T-helper 17 cell (primary cell): ENCODE results near the gene MED7. TPM values are rescaled to one million over a fixed set of nuclear protein-coding genes. Genes with fewer than 3 reads are reported as not detected.

ENCODE experiments used
- ATAC-seq: fragments of 150-1000 bp; cut with Tn5 transposase; 2 replicates; pipeline ENCODE4 v1.10.0; 2021; ENCODE audit warnings: mild to moderate bottlenecking, moderate library complexity
- DNase-seq, 3 donors: peaks; one replicate each; pipeline versions ENCODE4 v3.0.0 to v3.0.0-alpha.2; 2020 to 2021
- H3K9me3 ChIP-seq: one replicate; pipeline ENCODE4 v1.7.0; 2013; ENCODE audit warnings: low read length, mild to moderate bottlenecking; ENCODE audit not compliant: control insufficient read depth, poor library complexity, severe bottlenecking
- H3K27ac Mint-ChIP-seq: one replicate; pipeline ENCODE4 v1.8.0; 2022; ENCODE audit warnings: mild to moderate bottlenecking, moderate library complexity, mixed read lengths
- H3K27me3 Mint-ChIP-seq: one replicate; pipeline ENCODE4 v1.8.0; 2022; ENCODE audit warnings: mixed read lengths
- H3K36me3 Mint-ChIP-seq: one replicate; pipeline ENCODE4 v1.8.0; 2022; ENCODE audit warnings: low read depth, mixed read lengths
- H3K4me1 Mint-ChIP-seq: one replicate; pipeline ENCODE4 v1.8.0; 2022; ENCODE audit warnings: mild to moderate bottlenecking, mixed read lengths
- H3K4me3 Mint-ChIP-seq: one replicate; pipeline ENCODE4 v1.8.0; 2022; ENCODE audit warnings: mild to moderate bottlenecking, moderate library complexity, mixed read lengths
- total RNA-seq, 4 donors: library from RNA in 2 of 4; stranded (reverse) in 2 of 4; gene quantifications; one replicate each; pipeline ENCODE4 v1.2.3 and lab custom pipeline; 2022 to 2026

Gene MED7
- total RNA-seq, 2 donors from 2014 or later = 6.3 to 7.8 TPM

DNA sequence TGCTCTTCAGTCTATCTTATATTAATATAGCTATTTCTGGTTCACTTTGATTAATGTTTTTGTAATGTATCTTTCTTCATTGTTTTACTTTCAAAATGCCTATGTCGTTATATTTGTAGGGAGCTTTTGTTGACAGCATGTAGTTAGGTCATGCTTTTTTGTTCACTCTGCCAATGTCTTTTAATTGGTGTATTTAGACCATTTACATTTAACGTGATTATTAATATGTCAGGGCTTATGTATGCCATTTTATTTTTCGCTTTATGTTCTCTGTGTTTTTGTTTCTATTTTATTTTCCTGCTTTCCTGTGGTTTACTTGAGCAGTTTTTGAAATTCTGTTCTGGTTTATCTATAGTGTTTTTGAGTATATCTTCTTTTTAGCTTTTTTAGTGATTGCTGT is 12.6 kb upstream of the MED7 start:
- H3K27ac Mint-ChIP-seq = peak overlapping the region; percentile 92
- no peaks in the 10 kb centered on the region for H3K27me3 Mint-ChIP-seq
- DNase-seq (no peak), ATAC-seq (no peak)
- H3K36me3 Mint-ChIP-seq = no peaks in the 10 kb centered on the region
- peak overlapping the region; percentile 81 for H3K4me3 Mint-ChIP-seq
- no peaks in the 10 kb centered on the region for H3K9me3 ChIP-seq
- peaks cover 53% of the 10 kb centered on the region for H3K4me1 Mint-ChIP-seq

- H3K27me3 Mint-ChIP-seq = no peaks in the 10 kb centered on the region
- no peak for DNase-seq
- peaks cover 38% of the 10 kb centered on the region for H3K4me1 Mint-ChIP-seq
- peak overlapping the region; percentile 19 for H3K27ac Mint-ChIP-seq
- no peaks in the 10 kb centered on the region for H3K36me3 Mint-ChIP-seq
- H3K4me3 Mint-ChIP-seq = no peak overlapping the region
- H3K9me3 ChIP-seq = no peaks in the 10 kb centered on the region
- no peak for ATAC-seq
Measured at GRCh38 chr5:157150995-157151394, 8.3 kb upstream of the MED7 start.

- Mint-ChIP-seq H3K4me1 (peaks cover 28% of the 10 kb centered on the region), H3K4me3 (peak overlapping the region; percentile 41), H3K27ac (peak overlapping the region; percentile 87), H3K27me3 (no peaks in the 10 kb centered on the region), H3K36me3 (no peaks in the 10 kb centered on the region)
- H3K9me3 ChIP-seq = no peaks in the 10 kb centered on the region
- DNase-seq (peak; percentile 51 to 80 (median 61)), ATAC-seq (peak; percentile 91)
Measured at GRCh38 chr5:157148734-157149615, 6.3 kb upstream of the MED7 start.

GRCh38 chr5:157143127-157143971 is 684 bp upstream of the MED7 start:
- no peaks in the 10 kb centered on the region for H3K27me3 Mint-ChIP-seq
- H3K27ac Mint-ChIP-seq = peak overlapping the region; percentile 97
- peak in 2 of 3 donors; percentile 34 to 38 for DNase-seq
- peaks cover 35% of the 10 kb centered on the region for H3K4me1 Mint-ChIP-seq
- peak overlapping the region; percentile 96 for H3K4me3 Mint-ChIP-seq
- no peaks in the 10 kb centered on the region for H3K36me3 Mint-ChIP-seq
- peak; percentile 64 for ATAC-seq
- no peaks in the 10 kb centered on the region for H3K9me3 ChIP-seq

GRCh38 chr5:157137691-157138090 is 5.0 kb downstream of the MED7 start:
- ATAC-seq = no peak
- H3K36me3 Mint-ChIP-seq = no peaks in the 10 kb centered on the region
- H3K27ac Mint-ChIP-seq = no peak overlapping the region

GRCh38 chr5:157132281-157132612 is 10.4 kb downstream of the MED7 start:
- H3K4me3 Mint-ChIP-seq = no peak overlapping the region
- H3K4me1 Mint-ChIP-seq = peaks cover 11% of the 10 kb centered on the region
- H3K27ac Mint-ChIP-seq = no peak overlapping the region
- H3K9me3 ChIP-seq = no peaks in the 10 kb centered on the region
- no peak for ATAC-seq
- H3K36me3 Mint-ChIP-seq = no peaks in the 10 kb centered on the region
- no peak for DNase-seq
- no peaks in the 10 kb centered on the region for H3K27me3 Mint-ChIP-seq

More at GRCh38 chr5:157137691-157138090, 5.0 kb downstream of the MED7 start:
- Mint-ChIP-seq H3K4me1 (peaks cover 31% of the 10 kb centered on the region), H3K4me3 (no peak overlapping the region), H3K27me3 (no peaks in the 10 kb centered on the region)
- no peak for DNase-seq
- no peaks in the 10 kb centered on the region for H3K9me3 ChIP-seq

GRCh38 chr5:157130925-157131324 is 11.7 kb downstream of the MED7 start:
- H3K4me3 Mint-ChIP-seq = no peak overlapping the region
- H3K27ac Mint-ChIP-seq = peak overlapping the region; percentile 34
- no peaks in the 10 kb centered on the region for H3K9me3 ChIP-seq
- DNase-seq (no peak), ATAC-seq (no peak)
- H3K27me3 Mint-ChIP-seq = no peaks in the 10 kb centered on the region
- peaks cover 8% of the 10 kb centered on the region for H3K4me1 Mint-ChIP-seq
- peaks cover 2% of the 10 kb centered on the region for H3K36me3 Mint-ChIP-seq

DNA sequence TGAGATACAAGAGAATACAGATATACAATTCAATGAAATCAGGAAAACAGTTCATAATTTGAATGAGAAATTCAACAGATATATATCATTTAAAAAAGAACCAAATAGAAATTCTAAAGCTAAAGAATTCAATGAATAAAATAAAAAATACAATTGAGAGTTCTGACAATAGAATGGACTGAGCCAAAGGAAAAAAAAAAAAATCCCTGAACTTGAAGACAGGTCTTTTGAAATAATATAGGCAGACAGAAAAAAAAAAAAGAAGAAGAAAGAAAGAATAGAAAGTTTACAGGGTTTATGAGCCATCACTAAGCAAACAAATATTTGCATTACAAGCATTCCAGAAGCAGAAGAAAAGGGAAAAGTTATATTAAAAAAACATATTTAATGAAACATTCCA is 21.0 kb downstream of the MED7 start:
- ATAC-seq = no peak
- Mint-ChIP-seq H3K4me1 (peaks cover under 1% of the 10 kb centered on the region), H3K27me3 (no peaks in the 10 kb centered on the region)

GRCh38 chr5:157120102-157120501 is 22.6 kb downstream of the MED7 start:
- no peak for DNase-seq
- no peak for ATAC-seq
- H3K9me3 ChIP-seq = peaks cover 3% of the 10 kb centered on the region
- Mint-ChIP-seq H3K36me3 (peaks cover 5% of the 10 kb centered on the region), H3K27me3 (no peaks in the 10 kb centered on the region), H3K4me1 (peaks cover 6% of the 10 kb centered on the region), H3K4me3 (no peak overlapping the region), H3K27ac (no peak overlapping the region)

More for the DNA sequence above, 21.0 kb downstream of the MED7 start:
- DNase-seq = no peak
- Mint-ChIP-seq H3K36me3 (peaks cover 7% of the 10 kb centered on the region), H3K27ac (no peak overlapping the region), H3K4me3 (no peak overlapping the region)
- H3K9me3 ChIP-seq = peaks cover 3% of the 10 kb centered on the region

- Mint-ChIP-seq H3K4me3 (peak overlapping the region; percentile 15), H3K27me3 (no peaks in the 10 kb centered on the region), H3K36me3 (no peaks in the 10 kb centered on the region), H3K4me1 (peaks cover 6% of the 10 kb centered on the region), H3K27ac (peak overlapping the region; percentile 5)
- no peak for ATAC-seq
- H3K9me3 ChIP-seq = no peaks in the 10 kb centered on the region
- DNase-seq = no peak
Measured at GRCh38 chr5:157116483-157116954, 26.1 kb downstream of the MED7 start.

- no peak for ATAC-seq
- H3K4me3 Mint-ChIP-seq = no peak overlapping the region
Measured at GRCh38 chr5:157115502-157115901, 27.2 kb downstream of the MED7 start.

DNA sequence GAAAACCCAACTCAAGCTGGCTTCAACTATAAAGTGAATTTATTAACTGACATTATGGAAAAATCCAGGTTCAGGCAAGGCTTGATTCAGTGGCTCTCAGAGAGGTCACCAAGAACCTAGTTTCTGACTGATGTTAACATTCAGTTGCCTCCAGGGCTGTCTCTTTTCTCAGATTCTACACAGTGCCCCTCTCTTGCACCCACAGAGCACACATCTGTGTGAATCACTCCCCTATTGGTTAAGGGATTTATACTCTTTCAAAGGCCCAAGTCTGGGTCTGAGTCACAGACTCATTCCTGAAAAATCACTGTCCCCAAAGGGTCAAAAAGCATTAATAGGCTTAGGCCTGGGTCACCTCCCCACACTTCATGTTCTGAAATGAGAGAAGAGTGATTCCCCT is 27.7 kb downstream of the MED7 start:
- Mint-ChIP-seq H3K27me3 (no peaks in the 10 kb centered on the region), H3K4me3 (no peak overlapping the region), H3K36me3 (no peaks in the 10 kb centered on the region), H3K4me1 (peaks cover 7% of the 10 kb centered on the region), H3K27ac (no peak overlapping the region)
- no peak for ATAC-seq
- H3K9me3 ChIP-seq = no peaks in the 10 kb centered on the region
- no peak for DNase-seq

More at GRCh38 chr5:157115502-157115901, 27.2 kb downstream of the MED7 start:
- H3K4me1 Mint-ChIP-seq = peaks cover 6% of the 10 kb centered on the region
- no peak for DNase-seq
- H3K27ac Mint-ChIP-seq = no peak overlapping the region
- no peaks in the 10 kb centered on the region for H3K9me3 ChIP-seq
- no peaks in the 10 kb centered on the region for H3K36me3 Mint-ChIP-seq
- H3K27me3 Mint-ChIP-seq = no peaks in the 10 kb centered on the region

DNA sequence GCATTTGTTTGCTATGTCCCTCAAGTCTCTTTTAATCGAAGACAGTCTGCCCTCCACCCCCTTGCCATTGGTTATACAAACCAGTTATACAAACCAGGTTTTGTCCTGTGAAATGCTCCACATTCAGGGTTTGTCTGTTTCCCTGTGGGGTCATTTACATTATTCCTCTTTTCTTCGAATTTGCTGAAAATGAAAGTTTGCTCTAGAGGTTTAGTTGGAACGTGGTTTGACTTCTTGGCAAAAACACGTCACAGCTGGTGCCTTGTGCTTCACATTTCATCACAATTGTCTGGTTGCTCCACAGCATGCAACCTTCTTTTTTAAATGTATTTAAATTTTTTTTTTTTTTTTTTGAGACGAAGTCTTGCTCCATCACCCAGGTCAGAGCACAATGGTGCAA is 29.7 kb downstream of the MED7 start:
- no peaks in the 10 kb centered on the region for H3K9me3 ChIP-seq
- H3K36me3 Mint-ChIP-seq = no peaks in the 10 kb centered on the region
- H3K27me3 Mint-ChIP-seq = no peaks in the 10 kb centered on the region
- H3K4me3 Mint-ChIP-seq = no peak overlapping the region
- DNase-seq (no peak), ATAC-seq (no peak)
- peaks cover 25% of the 10 kb centered on the region for H3K4me1 Mint-ChIP-seq
- H3K27ac Mint-ChIP-seq = no peak overlapping the region
